Mesothelial cell of epicardium (in vitro differentiated cells): ENCODE data around the gene NEK10. TPM values are rescaled to one million over a fixed set of nuclear protein-coding genes. Genes with fewer than 3 reads are reported as not detected.

Experiments used
- DNase-seq, 2 experiments: peaks; one replicate each; pipeline ENCODE4 v3.0.0; 2021; ENCODE audit warnings: low spot score in 2 of 2; ENCODE audit not compliant: unreplicated experiment in 2 of 2
- H3K27ac Mint-ChIP-seq: 2 replicates; pipeline ENCODE4 v1.8.0; 2021; ENCODE audit warnings: mixed read lengths
- H3K27me3 Mint-ChIP-seq: 2 replicates; pipeline ENCODE4 v1.8.0; 2021; ENCODE audit warnings: low read depth, mixed read lengths
- H3K36me3 Mint-ChIP-seq: 2 replicates; pipeline ENCODE4 v1.8.0; 2021; ENCODE audit warnings: mixed read lengths
- H3K4me1 Mint-ChIP-seq: 2 replicates; pipeline ENCODE4 v1.8.0; 2021; ENCODE audit warnings: mixed read lengths
- H3K4me3 Mint-ChIP-seq: 2 replicates; pipeline ENCODE4 v1.8.0; 2021; ENCODE audit warnings: mild to moderate bottlenecking, moderate library complexity, mixed read lengths
- H3K9me3 Mint-ChIP-seq: 2 replicates; pipeline ENCODE4 v1.8.0; 2021; ENCODE audit warnings: mixed read lengths
- total RNA-seq: library from RNA; stranded (reverse); gene quantifications from 3 replicates; pipeline ENCODE4 v1.2.1, GENCODE V29; 2021
- TF ChIP-seq, protein P1 (sequence below): fragments of 200-600 bp; sonication (generic); IDR thresholded peaks from one replicate; pipeline ENCODE4 v1.5.0; 2021; ENCODE audit warnings: antibody characterized with exemption; ENCODE audit not compliant: unreplicated experiment

Gene NEK10
- total RNA-seq, 1 donor from 2014 or later, result 1.2 TPM

DNA sequence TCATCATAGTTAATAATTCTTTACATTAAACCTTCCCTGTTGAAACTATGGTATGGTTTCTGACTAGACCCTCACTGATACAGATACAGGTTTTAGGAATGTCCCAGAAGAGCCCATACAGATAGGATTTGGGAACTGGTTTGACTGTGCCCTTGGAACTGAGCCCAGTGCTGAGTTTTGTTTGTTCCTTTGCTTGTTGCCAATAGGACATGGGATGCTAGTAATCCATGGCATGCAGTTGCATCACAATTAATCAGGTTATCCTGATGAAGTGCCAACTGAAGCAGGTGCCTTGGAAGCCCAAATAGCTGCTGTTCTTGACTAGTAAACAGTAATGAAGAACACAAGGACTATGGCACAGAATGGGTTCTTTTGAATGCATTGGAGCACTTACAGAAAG, 230.6 kb downstream of the NEK10 start:
- no peak overlapping the region for H3K4me3 Mint-ChIP-seq
- H3K27ac Mint-ChIP-seq, result no peak overlapping the region
- H3K36me3 Mint-ChIP-seq, result no peaks in the 10 kb centered on the region
- H3K4me1 Mint-ChIP-seq, result no peaks in the 10 kb centered on the region
- TF ChIP-seq, protein P1, sequence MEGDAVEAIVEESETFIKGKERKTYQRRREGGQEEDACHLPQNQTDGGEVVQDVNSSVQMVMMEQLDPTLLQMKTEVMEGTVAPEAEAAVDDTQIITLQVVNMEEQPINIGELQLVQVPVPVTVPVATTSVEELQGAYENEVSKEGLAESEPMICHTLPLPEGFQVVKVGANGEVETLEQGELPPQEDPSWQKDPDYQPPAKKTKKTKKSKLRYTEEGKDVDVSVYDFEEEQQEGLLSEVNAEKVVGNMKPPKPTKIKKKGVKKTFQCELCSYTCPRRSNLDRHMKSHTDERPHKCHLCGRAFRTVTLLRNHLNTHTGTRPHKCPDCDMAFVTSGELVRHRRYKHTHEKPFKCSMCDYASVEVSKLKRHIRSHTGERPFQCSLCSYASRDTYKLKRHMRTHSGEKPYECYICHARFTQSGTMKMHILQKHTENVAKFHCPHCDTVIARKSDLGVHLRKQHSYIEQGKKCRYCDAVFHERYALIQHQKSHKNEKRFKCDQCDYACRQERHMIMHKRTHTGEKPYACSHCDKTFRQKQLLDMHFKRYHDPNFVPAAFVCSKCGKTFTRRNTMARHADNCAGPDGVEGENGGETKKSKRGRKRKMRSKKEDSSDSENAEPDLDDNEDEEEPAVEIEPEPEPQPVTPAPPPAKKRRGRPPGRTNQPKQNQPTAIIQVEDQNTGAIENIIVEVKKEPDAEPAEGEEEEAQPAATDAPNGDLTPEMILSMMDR, result no peak
- H3K27me3 Mint-ChIP-seq, result peaks cover 2% of the 10 kb centered on the region
- H3K9me3 Mint-ChIP-seq, result peaks cover 11% of the 10 kb centered on the region
- DNase-seq, result no peak

DNA sequence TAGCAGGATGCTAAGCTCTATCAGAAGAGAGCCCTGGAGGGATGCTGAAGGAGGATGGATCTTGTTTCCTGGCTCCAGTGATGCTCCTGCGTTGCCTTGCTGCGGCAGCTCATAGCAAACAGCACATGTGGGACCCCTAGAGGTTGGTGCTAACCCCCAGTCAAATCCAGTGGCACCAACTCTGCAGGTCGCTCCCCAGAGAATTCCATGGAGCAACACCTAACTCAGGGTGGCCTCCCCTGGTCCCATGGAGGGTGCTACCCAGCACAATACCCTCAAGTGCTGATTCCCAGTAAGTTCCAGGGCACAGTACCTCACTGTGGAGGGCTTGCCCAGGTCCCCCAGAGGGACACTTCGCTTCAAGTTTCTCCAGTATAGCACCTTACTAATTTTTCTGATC, 231.2 kb downstream of the NEK10 start:
- Mint-ChIP-seq H3K27me3 (peaks cover 2% of the 10 kb centered on the region), H3K27ac (no peak overlapping the region), H3K36me3 (no peaks in the 10 kb centered on the region), H3K4me3 (no peak overlapping the region), H3K4me1 (no peaks in the 10 kb centered on the region), H3K9me3 (peaks cover 11% of the 10 kb centered on the region)
- DNase-seq, result no peak
- TF ChIP-seq, protein P1, result no peak

DNA sequence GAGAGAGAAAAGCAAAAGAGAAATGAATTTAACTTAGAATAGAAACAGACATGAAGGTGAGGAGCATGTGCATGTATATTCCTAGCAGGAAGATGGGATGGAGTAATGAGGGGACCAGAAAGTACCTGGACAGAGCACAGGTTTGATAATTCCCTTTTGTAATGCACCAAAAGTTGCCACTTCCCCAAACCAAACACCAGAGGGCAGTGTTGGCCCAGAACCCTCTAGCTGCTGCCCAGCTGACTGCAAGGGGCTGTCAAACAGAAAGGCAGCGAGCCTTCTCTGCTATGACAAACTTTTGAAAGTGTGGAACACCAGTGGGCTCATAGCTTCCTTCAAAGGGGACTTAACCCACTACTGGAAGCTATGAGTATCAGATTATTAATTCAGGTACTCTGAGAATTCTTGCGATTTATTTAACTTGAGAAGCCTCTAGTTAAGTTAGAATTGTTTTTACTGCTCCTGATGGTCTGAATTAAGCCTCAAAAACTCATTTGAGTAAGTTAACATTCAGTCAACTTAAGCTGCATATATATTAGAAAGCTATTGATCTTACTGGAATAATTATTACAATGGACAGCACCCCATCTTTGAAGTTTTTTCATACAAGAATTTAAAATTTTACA, 234.9 kb downstream of the NEK10 start:
- H3K4me3 Mint-ChIP-seq, result no peak overlapping the region
- H3K4me1 Mint-ChIP-seq, result peaks cover 3% of the 10 kb centered on the region
- no peaks in the 10 kb centered on the region for H3K36me3 Mint-ChIP-seq
- H3K27ac Mint-ChIP-seq, result no peak overlapping the region
- peak; percentile 39 to 79 for DNase-seq
- TF ChIP-seq, protein P1, result peak; percentile 81
- H3K9me3 Mint-ChIP-seq, result no peaks in the 10 kb centered on the region
- H3K27me3 Mint-ChIP-seq, result peaks cover 2% of the 10 kb centered on the region

DNA sequence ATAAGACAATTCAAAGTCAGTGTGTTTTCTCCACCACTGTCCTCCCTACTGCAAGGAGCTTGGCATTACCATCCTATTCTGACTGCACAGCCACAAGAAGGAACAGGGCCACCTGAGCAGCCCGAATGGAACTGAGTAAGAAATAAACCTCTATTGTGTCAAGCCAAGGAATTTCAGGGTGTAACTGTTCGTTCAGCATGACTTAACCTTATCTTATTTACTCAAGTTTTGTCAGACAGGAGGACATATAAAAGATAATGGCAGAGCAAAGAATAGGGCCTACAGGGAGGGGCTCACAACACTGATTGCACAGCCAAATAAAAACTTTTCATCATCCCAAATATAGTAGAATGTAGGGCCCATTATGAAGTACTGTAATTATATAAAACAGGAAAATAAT, 236.1 kb downstream of the NEK10 start:
- peaks cover 2% of the 10 kb centered on the region for H3K27me3 Mint-ChIP-seq
- H3K9me3 Mint-ChIP-seq, result no peaks in the 10 kb centered on the region
- no peak overlapping the region for H3K27ac Mint-ChIP-seq
- DNase-seq, result no peak
- TF ChIP-seq, protein P1, result no peak
- peaks cover 3% of the 10 kb centered on the region for H3K4me1 Mint-ChIP-seq
- no peak overlapping the region for H3K4me3 Mint-ChIP-seq
- H3K36me3 Mint-ChIP-seq, result no peaks in the 10 kb centered on the region

DNA sequence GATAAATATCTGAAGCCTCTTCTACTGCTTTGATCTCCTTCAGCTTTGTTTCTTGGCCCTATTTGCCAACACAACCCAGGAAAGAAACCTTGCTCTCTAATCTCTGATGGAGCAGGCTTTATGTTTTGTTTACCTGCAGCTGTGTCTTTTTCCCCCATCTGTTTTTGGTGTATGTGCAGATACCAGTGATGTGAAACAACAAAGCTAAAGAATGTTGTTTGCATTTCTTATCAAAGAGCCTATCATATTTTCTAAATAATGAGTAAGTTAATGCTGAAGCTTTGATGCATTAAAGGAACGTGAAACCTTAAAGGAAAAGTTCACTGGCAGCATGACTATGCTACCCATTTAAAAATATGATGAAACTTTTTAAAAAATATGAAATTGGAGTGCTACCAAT, 238.4 kb downstream of the NEK10 start:
- TF ChIP-seq, protein P1, result no peak
- no peak for DNase-seq
- H3K9me3 Mint-ChIP-seq, result no peaks in the 10 kb centered on the region
- no peaks in the 10 kb centered on the region for H3K27me3 Mint-ChIP-seq
- H3K4me3 Mint-ChIP-seq, result no peak overlapping the region
- H3K4me1 Mint-ChIP-seq, result peaks cover 3% of the 10 kb centered on the region
- H3K36me3 Mint-ChIP-seq, result no peaks in the 10 kb centered on the region
- no peak overlapping the region for H3K27ac Mint-ChIP-seq

DNA sequence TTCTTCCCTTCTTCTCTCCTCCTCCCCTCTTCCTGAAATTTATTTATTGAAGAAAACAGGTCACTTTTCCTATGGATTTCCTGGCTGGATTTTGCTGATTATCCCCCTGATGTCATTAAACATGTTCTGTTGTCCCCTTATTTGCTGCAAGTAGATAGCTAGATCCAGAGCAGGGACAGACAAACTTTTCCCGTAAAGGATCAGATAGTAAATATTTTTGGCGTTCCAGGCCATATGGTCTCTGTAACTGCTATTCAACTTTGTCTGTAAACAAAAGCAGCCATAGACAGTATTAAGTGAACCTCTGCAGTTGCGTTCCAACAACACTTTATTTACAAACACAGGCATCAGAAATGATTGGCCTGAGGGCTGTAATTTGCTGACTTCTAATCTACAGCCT, 241.3 kb downstream of the NEK10 start:
- H3K4me3 Mint-ChIP-seq, result no peak overlapping the region
- no peaks in the 10 kb centered on the region for H3K36me3 Mint-ChIP-seq
- H3K9me3 Mint-ChIP-seq, result no peaks in the 10 kb centered on the region
- no peak for DNase-seq
- TF ChIP-seq, protein P1, result no peak
- H3K4me1 Mint-ChIP-seq, result peaks cover 5% of the 10 kb centered on the region
- H3K27me3 Mint-ChIP-seq, result no peaks in the 10 kb centered on the region
- H3K27ac Mint-ChIP-seq, result no peak overlapping the region
